ENCODE measurements around the gene TMCC3.
"Not testable (repeated sequence)": the region's sequence is repeated elsewhere in the genome, so short reads cannot be mapped to it uniquely, and the experiment has no call there.

Gene TMCC3

GRCh38 chr12:94697631-94698030 lies 47.3 kb upstream of the TMCC3 start:
- ChIA-PET CTCF (no interaction called here), POLR2A (no interaction called here)
- H3K27ac ChIP-seq (ENCODE audit: extremely low read depth, low read depth, low read length), result no peak overlapping the region
- H3K4me3 ChIP-seq (ENCODE audit: low read depth, low read length), result no peak overlapping the region
- no peaks in the 10 kb centered on the region for H3K4me1 ChIP-seq (ENCODE audit: control insufficient read depth, insufficient read depth, low read length)
- TF ChIP-seq GLI2 (tag by site-specific recombination; IDR thresholded peaks at IDR 0.05; ENCODE audit: borderline replicate concordance, low read depth) (no peak), ZNF677 (tag by site-specific recombination; IDR thresholded peaks at IDR 0.05) (no peak), ZNF202 (tag by site-specific recombination; IDR thresholded peaks at IDR 0.05; ENCODE audit: borderline replicate concordance) (no peak), ZNF48 (tag by site-specific recombination; IDR thresholded peaks at IDR 0.05) (no peak), WT1 (tag by site-specific recombination; IDR thresholded peaks at IDR 0.05) (no peak), GLIS2 (tag by site-specific recombination; IDR thresholded peaks at IDR 0.05) (no peak), ZNF558 (tag by site-specific recombination; IDR thresholded peaks at IDR 0.05) (no peak), OSR2 (tag by site-specific recombination; IDR thresholded peaks at IDR 0.05) (no peak)
- TF ChIP-seq, protein P1, sequence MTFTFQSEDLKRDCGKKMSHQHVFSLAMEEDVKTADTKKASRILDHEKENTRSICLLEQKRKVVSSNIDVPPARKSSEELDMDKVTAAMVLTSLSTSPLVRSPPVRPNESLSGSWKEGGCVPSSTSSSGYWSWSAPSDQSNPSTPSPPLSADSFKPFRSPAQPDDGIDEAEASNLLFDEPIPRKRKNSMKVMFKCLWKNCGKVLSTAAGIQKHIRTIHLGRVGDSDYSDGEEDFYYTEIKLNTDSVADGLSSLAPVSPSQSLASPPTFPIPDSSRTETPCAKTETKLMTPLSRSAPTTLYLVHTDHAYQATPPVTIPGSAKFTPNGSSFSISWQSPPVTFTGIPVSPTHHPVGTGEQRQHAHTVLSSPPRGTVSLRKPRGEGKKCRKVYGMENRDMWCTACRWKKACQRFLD (tag by site-specific recombination; IDR thresholded peaks at IDR 0.05), result no peak
- H3K9me3 ChIP-seq (ENCODE audit: control insufficient read depth, insufficient read depth, low read depth, low read length), result no peaks in the 10 kb centered on the region
- H3K36me3 ChIP-seq (ENCODE audit: control insufficient read depth in 2 of 2, insufficient read depth in 1 of 2, low read length in 2 of 2), result no peaks in the 10 kb centered on the region

DNA sequence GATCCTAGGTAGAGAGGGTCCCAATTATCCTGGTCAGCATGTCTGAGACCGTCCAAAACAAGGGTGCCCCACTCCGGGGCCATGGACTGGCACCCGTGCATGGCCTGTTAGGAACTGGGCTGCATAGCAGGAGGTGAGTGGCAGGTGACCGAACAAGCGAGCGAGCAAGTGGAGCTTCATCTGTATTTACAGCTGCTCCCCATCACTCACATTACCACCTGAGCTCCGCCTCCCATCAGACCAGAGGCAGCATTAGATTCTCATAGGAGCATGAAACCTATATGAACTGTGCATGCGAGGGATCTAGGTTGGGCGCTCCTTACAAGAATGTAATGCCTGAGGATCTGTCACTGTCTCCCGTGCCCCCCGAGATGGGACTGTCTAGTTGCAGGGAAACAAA lies 44.4 kb upstream of the TMCC3 start:
- Histone ChIP-seq H3K4me1 (ENCODE audit: control insufficient read depth, insufficient read depth, low read length) (no peaks in the 10 kb centered on the region), H3K4me3 (ENCODE audit: low read depth, low read length) (no peak overlapping the region), H3K9me3 (ENCODE audit: control insufficient read depth, insufficient read depth, low read depth, low read length) (no peaks in the 10 kb centered on the region), H3K27ac (ENCODE audit: extremely low read depth, low read depth, low read length) (no peak overlapping the region), H3K36me3 (ENCODE audit: control insufficient read depth in 2 of 2, insufficient read depth in 1 of 2, low read length in 2 of 2) (no peaks in the 10 kb centered on the region)
- ChIA-PET CTCF (no interaction called here), POLR2A (no interaction called here)
- peak; percentile 97 for TF ChIP-seq ZNF610 (tag by site-specific recombination; IDR thresholded peaks at IDR 0.05; ENCODE audit: borderline replicate concordance)
- TF ChIP-seq ZNF391 (tag by site-specific recombination; IDR thresholded peaks at IDR 0.05; ENCODE audit: borderline replicate concordance, low read depth), result no peak

DNA sequence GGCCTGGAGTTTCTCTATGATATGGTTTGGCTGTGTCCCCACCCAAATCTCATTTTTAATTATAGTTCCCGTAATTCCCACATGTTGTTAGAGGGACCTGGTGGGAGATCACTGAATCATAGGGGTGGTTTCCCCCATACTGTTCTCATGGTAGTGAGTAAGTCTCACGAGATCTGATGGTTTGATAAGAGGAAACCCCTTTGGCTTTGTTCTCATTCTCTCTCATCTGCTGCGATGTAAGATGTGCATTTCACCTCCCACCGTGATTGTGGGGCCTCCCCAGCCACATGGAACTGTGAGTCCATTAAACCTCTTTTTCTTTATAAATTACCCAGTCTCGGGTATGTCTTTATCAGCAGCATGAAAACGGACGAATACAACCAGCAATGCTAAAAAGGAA lies 42.5 kb upstream of the TMCC3 start:
- H3K4me1 ChIP-seq (ENCODE audit: control insufficient read depth, insufficient read depth, low read length); H3K9me3 ChIP-seq (ENCODE audit: control insufficient read depth, insufficient read depth, low read depth, low read length); POLR2A ChIA-PET; CTCF ChIA-PET; H3K27ac ChIP-seq (ENCODE audit: extremely low read depth, low read depth, low read length); H3K4me3 ChIP-seq (ENCODE audit: low read depth, low read length); H3K36me3 ChIP-seq (ENCODE audit: control insufficient read depth in 2 of 2, insufficient read depth in 1 of 2, low read length in 2 of 2): not testable (repeated sequence)

GRCh38 chr12:94690198-94690771 lies 39.9 kb upstream of the TMCC3 start:
- POLR2A ChIA-PET, result no interaction called here
- H3K36me3 ChIP-seq (ENCODE audit: control insufficient read depth in 2 of 2, insufficient read depth in 1 of 2, low read length in 2 of 2), result no peaks in the 10 kb centered on the region
- H3K4me1 ChIP-seq (ENCODE audit: control insufficient read depth, insufficient read depth, low read length), result peaks cover 13% of the 10 kb centered on the region
- H3K27ac ChIP-seq (ENCODE audit: extremely low read depth, low read depth, low read length), result no peak overlapping the region
- H3K4me3 ChIP-seq (ENCODE audit: low read depth, low read length), result no peak overlapping the region
- H3K9me3 ChIP-seq (ENCODE audit: control insufficient read depth, insufficient read depth, low read depth, low read length), result no peaks in the 10 kb centered on the region
- CTCF ChIA-PET, result no interaction called here
- TF ChIP-seq ZBTB7A (tag by site-specific recombination; IDR thresholded peaks at IDR 0.05; ENCODE audit: low read depth) (no peak), ZNF670 (tag by site-specific recombination; IDR thresholded peaks at IDR 0.05; ENCODE audit: low read depth) (no peak), ZNF530 (tag by site-specific recombination; IDR thresholded peaks at IDR 0.05; ENCODE audit: low read depth) (no peak), ZNF701 (tag by site-specific recombination; IDR thresholded peaks at IDR 0.05) (no peak), ZBTB44 (tag by site-specific recombination; IDR thresholded peaks at IDR 0.05) (no peak), ZNF791 (tag by site-specific recombination; IDR thresholded peaks at IDR 0.05) (no peak), ZNF747 (tag by site-specific recombination; IDR thresholded peaks at IDR 0.05) (no peak), MEIS1 (CRISPR knock-in tag; IDR thresholded peaks at IDR 0.05; ENCODE audit: borderline replicate concordance) (no peak), WT1 (tag by site-specific recombination; IDR thresholded peaks at IDR 0.05) (no peak), ZNF112 (tag by site-specific recombination; IDR thresholded peaks at IDR 0.05) (no peak), GLI4 (tag by site-specific recombination; IDR thresholded peaks at IDR 0.05) (no peak), YY1 (tag by site-specific recombination; IDR thresholded peaks at IDR 0.05) (no peak), CTCF (tag by site-specific recombination; IDR thresholded peaks at IDR 0.05) (no peak), ZBTB17 (tag by site-specific recombination; IDR thresholded peaks at IDR 0.05) (no peak)
- TF ChIP-seq, protein P2, sequence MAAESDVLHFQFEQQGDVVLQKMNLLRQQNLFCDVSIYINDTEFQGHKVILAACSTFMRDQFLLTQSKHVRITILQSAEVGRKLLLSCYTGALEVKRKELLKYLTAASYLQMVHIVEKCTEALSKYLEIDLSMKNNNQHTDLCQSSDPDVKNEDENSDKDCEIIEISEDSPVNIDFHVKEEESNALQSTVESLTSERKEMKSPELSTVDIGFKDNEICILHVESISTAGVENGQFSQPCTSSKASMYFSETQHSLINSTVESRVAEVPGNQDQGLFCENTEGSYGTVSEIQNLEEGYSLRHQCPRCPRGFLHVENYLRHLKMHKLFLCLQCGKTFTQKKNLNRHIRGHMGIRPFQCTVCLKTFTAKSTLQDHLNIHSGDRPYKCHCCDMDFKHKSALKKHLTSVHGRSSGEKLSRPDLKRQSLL (tag by site-specific recombination; IDR thresholded peaks at IDR 0.05), result no peak
